ENCODE data around the gene GCHFR.

Gene GCHFR

DNA sequence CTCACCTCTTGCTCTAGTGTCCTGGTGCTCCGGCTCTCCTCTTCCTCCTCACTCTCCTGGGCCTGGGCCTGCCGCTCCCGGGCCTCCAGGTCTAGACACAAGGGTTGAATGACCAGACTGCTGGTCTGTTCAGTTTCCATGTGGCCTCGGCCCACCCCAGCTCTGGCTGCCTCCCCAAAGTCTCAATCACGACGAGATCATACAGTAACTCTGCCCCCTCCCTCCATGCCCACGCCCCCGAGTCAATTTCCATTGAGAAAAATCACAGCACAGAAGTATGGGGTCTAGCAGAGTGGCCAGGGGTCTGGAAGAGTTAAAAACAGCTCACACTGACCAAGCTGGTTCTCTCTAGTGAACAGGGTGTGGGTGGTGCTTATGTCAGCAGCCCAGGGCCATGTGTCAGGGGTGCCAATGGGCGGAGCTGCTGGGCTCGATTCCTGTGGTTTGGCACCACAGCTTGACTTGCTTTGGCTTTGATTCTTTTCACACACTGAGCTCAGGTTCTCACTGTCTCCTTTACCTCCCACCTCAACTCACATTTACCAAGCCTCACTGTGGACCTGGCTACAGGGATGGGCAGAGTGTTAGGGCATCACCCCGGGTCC lies 12.8 kb downstream of the GCHFR start:
- TF ChIP-seq, protein P1, sequence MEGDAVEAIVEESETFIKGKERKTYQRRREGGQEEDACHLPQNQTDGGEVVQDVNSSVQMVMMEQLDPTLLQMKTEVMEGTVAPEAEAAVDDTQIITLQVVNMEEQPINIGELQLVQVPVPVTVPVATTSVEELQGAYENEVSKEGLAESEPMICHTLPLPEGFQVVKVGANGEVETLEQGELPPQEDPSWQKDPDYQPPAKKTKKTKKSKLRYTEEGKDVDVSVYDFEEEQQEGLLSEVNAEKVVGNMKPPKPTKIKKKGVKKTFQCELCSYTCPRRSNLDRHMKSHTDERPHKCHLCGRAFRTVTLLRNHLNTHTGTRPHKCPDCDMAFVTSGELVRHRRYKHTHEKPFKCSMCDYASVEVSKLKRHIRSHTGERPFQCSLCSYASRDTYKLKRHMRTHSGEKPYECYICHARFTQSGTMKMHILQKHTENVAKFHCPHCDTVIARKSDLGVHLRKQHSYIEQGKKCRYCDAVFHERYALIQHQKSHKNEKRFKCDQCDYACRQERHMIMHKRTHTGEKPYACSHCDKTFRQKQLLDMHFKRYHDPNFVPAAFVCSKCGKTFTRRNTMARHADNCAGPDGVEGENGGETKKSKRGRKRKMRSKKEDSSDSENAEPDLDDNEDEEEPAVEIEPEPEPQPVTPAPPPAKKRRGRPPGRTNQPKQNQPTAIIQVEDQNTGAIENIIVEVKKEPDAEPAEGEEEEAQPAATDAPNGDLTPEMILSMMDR (IDR thresholded peaks at IDR 0.05; ENCODE audit: low read length): no peak
- TF ChIP-seq EZH2phosphoT487 (IDR thresholded peaks at IDR 0.05; ENCODE audit: low read length): no peak
- no peak for TF ChIP-seq EZH2 (optimal IDR thresholded peaks at IDR 0.05; ENCODE audit: low read depth, low read length)
- Histone ChIP-seq H2AFZ (ENCODE audit: low read length) (no peak overlapping the region), H3K9ac (ENCODE audit: low read length) (no peak overlapping the region), H3K36me3 (replicated peaks; ENCODE audit: insufficient read depth, low read length) (no peaks in the 10 kb centered on the region), H3K27ac (ENCODE audit: low read length) (peak overlapping the region; percentile 25; the same call in 1 of the 2 replicates), H3K9me3 (replicated peaks; ENCODE audit: insufficient read depth, low read length) (no peaks in the 10 kb centered on the region), H3K4me3 (ENCODE audit: low read length) (no peak overlapping the region), H3K9me2 (replicated peaks; ENCODE audit: insufficient read depth, low read length) (no peaks in the 10 kb centered on the region), H3F3A (ENCODE audit: insufficient read depth, low read length) (no peaks in the 10 kb centered on the region), H4K20me1 (ENCODE audit: insufficient read depth, low read length) (no peaks in the 10 kb centered on the region), H3K4me2 (ENCODE audit: low read depth, low read length) (peak overlapping the region; percentile 38; the same call in 1 of the 2 replicates), H3K4me1 (ENCODE audit: low read length) (peaks cover 19% of the 10 kb centered on the region), H3K27me3 (replicated peaks; ENCODE audit: insufficient read depth, low read length) (no peaks in the 10 kb centered on the region), H3K79me2 (ENCODE audit: low read length) (no peaks in the 10 kb centered on the region)
- peak; percentile 82 for DNase-seq

DNA sequence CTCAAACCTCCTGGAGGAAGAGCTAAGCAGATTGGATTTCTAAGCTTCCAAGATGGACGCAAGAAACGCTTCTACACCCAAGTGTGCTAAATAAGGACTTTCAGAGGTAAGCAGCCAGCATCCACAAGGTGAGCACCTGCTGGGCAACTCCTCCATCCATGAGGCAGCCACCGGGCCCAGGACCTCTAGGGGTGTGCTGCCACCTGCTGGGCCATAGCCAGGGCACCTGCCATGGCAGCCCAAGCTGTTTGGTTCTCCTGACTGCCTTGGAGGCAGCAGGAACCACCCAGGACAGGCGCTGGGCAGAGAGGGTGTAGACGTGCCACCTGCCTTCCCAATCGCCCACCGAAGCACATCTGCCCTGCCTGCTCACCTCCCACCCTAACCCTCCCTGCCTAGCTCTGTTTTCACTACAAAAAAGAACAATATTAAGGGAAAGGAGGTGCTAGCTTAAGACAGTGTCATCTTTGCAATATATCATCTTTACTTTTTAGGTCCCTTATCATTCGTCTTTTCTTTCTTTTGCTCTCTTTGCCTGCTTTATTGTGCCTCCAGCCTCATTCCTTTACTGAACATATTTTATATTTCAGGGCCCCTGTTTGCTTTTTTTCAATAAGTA lies 18.9 kb downstream of the GCHFR start:
- DNase-seq: peak; percentile 91
- Histone ChIP-seq H3K9ac (ENCODE audit: low read length) (no peak overlapping the region), H3K36me3 (replicated peaks; ENCODE audit: insufficient read depth, low read length) (no peaks in the 10 kb centered on the region), H4K20me1 (ENCODE audit: insufficient read depth, low read length) (no peaks in the 10 kb centered on the region), H3K4me1 (ENCODE audit: low read length) (peaks cover 13% of the 10 kb centered on the region; the same call in 1 of the 2 replicates), H3K4me3 (ENCODE audit: low read length) (no peak overlapping the region), H3K9me2 (replicated peaks; ENCODE audit: insufficient read depth, low read length) (no peaks in the 10 kb centered on the region), H3K9me3 (replicated peaks; ENCODE audit: insufficient read depth, low read length) (no peaks in the 10 kb centered on the region), H2AFZ (ENCODE audit: low read length) (no peak overlapping the region), H3K27ac (ENCODE audit: low read length) (no peak overlapping the region), H3K4me2 (ENCODE audit: low read depth, low read length) (peak overlapping the region; percentile 33; the same call in 1 of the 2 replicates), H3F3A (ENCODE audit: insufficient read depth, low read length) (no peaks in the 10 kb centered on the region), H3K79me2 (ENCODE audit: low read length) (no peaks in the 10 kb centered on the region), H3K27me3 (replicated peaks; ENCODE audit: insufficient read depth, low read length) (no peaks in the 10 kb centered on the region)
- TF ChIP-seq EZH2 (optimal IDR thresholded peaks at IDR 0.05; ENCODE audit: low read depth, low read length): no peak
- TF ChIP-seq, protein P1 (IDR thresholded peaks at IDR 0.05; ENCODE audit: low read length): peak; percentile 96

DNA sequence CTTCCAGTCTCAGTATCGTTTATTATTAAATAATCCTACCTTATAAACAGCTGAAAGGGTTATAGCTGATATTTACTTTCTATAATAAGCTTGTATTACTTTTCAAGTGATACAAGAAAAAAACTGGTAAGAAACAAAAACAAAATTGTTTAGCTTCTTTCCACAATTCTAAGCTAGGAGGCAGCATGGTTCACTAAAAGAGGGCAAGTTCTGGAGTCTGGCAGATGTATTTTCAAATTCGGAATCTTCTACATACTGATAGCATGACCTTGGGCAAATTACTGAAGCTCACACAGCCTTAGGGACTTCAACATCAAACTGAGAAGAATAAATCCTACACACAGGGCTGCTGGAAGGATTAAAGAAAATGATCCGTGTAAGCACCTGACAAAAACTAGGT lies 21.3 kb downstream of the GCHFR start:
- H3K4me2 ChIP-seq (ENCODE audit: low read depth, low read length): no peak overlapping the region
- no peak overlapping the region for H2AFZ ChIP-seq (ENCODE audit: low read length)
- H3F3A ChIP-seq (ENCODE audit: insufficient read depth, low read length): no peaks in the 10 kb centered on the region
- no peaks in the 10 kb centered on the region for H4K20me1 ChIP-seq (ENCODE audit: insufficient read depth, low read length)
- DNase-seq: no peak
- H3K9me2 ChIP-seq (replicated peaks; ENCODE audit: insufficient read depth, low read length): no peaks in the 10 kb centered on the region
- no peak overlapping the region for H3K27ac ChIP-seq (ENCODE audit: low read length)
- no peak overlapping the region for H3K4me3 ChIP-seq (ENCODE audit: low read length)
- H3K79me2 ChIP-seq (ENCODE audit: low read length): no peaks in the 10 kb centered on the region
- H3K36me3 ChIP-seq (replicated peaks; ENCODE audit: insufficient read depth, low read length): no peaks in the 10 kb centered on the region
- no peaks in the 10 kb centered on the region for H3K27me3 ChIP-seq (replicated peaks; ENCODE audit: insufficient read depth, low read length)
- TF ChIP-seq, protein P1 (IDR thresholded peaks at IDR 0.05; ENCODE audit: low read length): no peak
- TF ChIP-seq EZH2phosphoT487 (IDR thresholded peaks at IDR 0.05; ENCODE audit: low read length): no peak
- no peak for TF ChIP-seq EZH2 (optimal IDR thresholded peaks at IDR 0.05; ENCODE audit: low read depth, low read length)
- peaks cover 4% of the 10 kb centered on the region; the same call in 1 of the 2 replicates for H3K4me1 ChIP-seq (ENCODE audit: low read length)
- no peak overlapping the region for H3K9ac ChIP-seq (ENCODE audit: low read length)
- no peaks in the 10 kb centered on the region for H3K9me3 ChIP-seq (replicated peaks; ENCODE audit: insufficient read depth, low read length)

Data from MM.1S (cell line).